OCI-LY1 (cell line): ENCODE data around the gene ARID5A.

ENCODE experiments used
- EZH2 ChIP-seq: fragments of 200-600 bp; sonication (generic), shearing (Covaris generic); IDR thresholded peaks from 2 replicates; pipeline ENCODE4 v1.8.0; 2017; ENCODE audit warnings: borderline replicate concordance, mixed run types, mild to moderate bottlenecking, antibody characterized with exemption, low read length, moderate library complexity, mixed read lengths
- TF ChIP-seq, protein P1 (sequence below): fragments of 200-600 bp; sonication (generic), shearing (Covaris generic); IDR thresholded peaks from 2 replicates; pipeline ENCODE4 v1.5.1; 2017; ENCODE audit warnings: mild to moderate bottlenecking, antibody characterized with exemption, low read length, moderate library complexity, mixed read lengths

- TF ChIP-seq, protein P1, sequence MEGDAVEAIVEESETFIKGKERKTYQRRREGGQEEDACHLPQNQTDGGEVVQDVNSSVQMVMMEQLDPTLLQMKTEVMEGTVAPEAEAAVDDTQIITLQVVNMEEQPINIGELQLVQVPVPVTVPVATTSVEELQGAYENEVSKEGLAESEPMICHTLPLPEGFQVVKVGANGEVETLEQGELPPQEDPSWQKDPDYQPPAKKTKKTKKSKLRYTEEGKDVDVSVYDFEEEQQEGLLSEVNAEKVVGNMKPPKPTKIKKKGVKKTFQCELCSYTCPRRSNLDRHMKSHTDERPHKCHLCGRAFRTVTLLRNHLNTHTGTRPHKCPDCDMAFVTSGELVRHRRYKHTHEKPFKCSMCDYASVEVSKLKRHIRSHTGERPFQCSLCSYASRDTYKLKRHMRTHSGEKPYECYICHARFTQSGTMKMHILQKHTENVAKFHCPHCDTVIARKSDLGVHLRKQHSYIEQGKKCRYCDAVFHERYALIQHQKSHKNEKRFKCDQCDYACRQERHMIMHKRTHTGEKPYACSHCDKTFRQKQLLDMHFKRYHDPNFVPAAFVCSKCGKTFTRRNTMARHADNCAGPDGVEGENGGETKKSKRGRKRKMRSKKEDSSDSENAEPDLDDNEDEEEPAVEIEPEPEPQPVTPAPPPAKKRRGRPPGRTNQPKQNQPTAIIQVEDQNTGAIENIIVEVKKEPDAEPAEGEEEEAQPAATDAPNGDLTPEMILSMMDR: no peak
- no peak for TF ChIP-seq EZH2
Measured at GRCh38 chr2:96501471-96501874, 35.1 kb upstream of the ARID5A start.
